HEK293 (cell line): Measurements from ENCODE around the gene ATP6V1B1.

Source experiments
- CTCF ChIA-PET: fragments of 350-600 bp; formaldehyde crosslinking; extraction: SDS; loops from one replicate; lab custom pipeline; 2021; ENCODE audit warnings: antibody characterized with exemption; lab: Yijun Ruan, JAX
- POLR2A ChIA-PET: fragments of 300-600 bp; formaldehyde crosslinking; extraction: SDS; loops from one replicate; lab custom pipeline; 2020; ENCODE audit warnings: antibody characterized with exemption, inconsistent platforms; lab: Yijun Ruan, JAX
- H3K27ac ChIP-seq: fragments of 200-500 bp; sonication (Bioruptor generic); 2 replicates; pipeline ENCODE4 v1.5.1; 2014; ENCODE audit warnings: low read depth, low read length, control low read depth, inconsistent platforms; ENCODE audit errors: extremely low read depth
- H3K36me3 ChIP-seq, 2 experiments: fragments of 200-500 bp in 1 of 2; sonication (Bioruptor generic) in 1 of 2; 1 replicate in 1 of 2; 2 replicates in 1 of 2; pipeline ENCODE4 v1.5.1; 2014 to 2017; ENCODE audit warnings: inconsistent platforms in 2 of 2, low read length in 2 of 2; ENCODE audit not compliant: control insufficient read depth in 2 of 2, insufficient read depth in 1 of 2
- H3K4me1 ChIP-seq: fragments of 200-500 bp; sonication (Bioruptor generic); 2 replicates; pipeline ENCODE4 v1.5.1; 2014; ENCODE audit warnings: mild to moderate bottlenecking, low read length, inconsistent platforms; ENCODE audit not compliant: control insufficient read depth, insufficient read depth
- H3K4me3 ChIP-seq: 2 replicates; pipeline ENCODE4 v1.5.1; 2011; ENCODE audit warnings: low read depth, mild to moderate bottlenecking, control low read depth, low read length, moderate library complexity
- H3K9me3 ChIP-seq: fragments of 200-500 bp; sonication (Bioruptor generic); 2 replicates; pipeline ENCODE4 v1.5.1; 2014; ENCODE audit warnings: low read depth, low read length, inconsistent platforms; ENCODE audit not compliant: control insufficient read depth, insufficient read depth
- PRDM1 ChIP-seq: fragments of 450-650 bp; formaldehyde crosslinking; IDR thresholded peaks from 2 replicates; pipeline ENCODE4; 2016; ENCODE audit warnings: missing biosample characterization, missing genetic modification characterization
- REPIN1 ChIP-seq: fragments of 450-650 bp; formaldehyde crosslinking; IDR thresholded peaks from 2 replicates; pipeline ENCODE4 v1.5.1; 2017; ENCODE audit warnings: missing biosample characterization, missing genetic modification characterization, low read depth
- SALL2 ChIP-seq: fragments of 450-650 bp; formaldehyde crosslinking; IDR thresholded peaks from 2 replicates; pipeline ENCODE4 v1.5.0; 2017; ENCODE audit warnings: missing biosample characterization, mild to moderate bottlenecking, missing genetic modification characterization, borderline replicate concordance
- SCRT1 ChIP-seq: fragments of 450-650 bp; formaldehyde crosslinking; IDR thresholded peaks from 2 replicates; pipeline ENCODE4 v1.5.1; 2016; ENCODE audit warnings: missing biosample characterization, missing genetic modification characterization, borderline replicate concordance
- ZNF138 ChIP-seq: fragments of 450-650 bp; formaldehyde crosslinking; IDR thresholded peaks from 2 replicates; pipeline ENCODE4 v1.5.1; 2016; ENCODE audit warnings: missing biosample characterization, missing genetic modification characterization, borderline replicate concordance
- ZNF174 ChIP-seq: fragments of 450-650 bp; formaldehyde crosslinking; IDR thresholded peaks from 2 replicates; pipeline ENCODE4 v1.5.0; 2017; ENCODE audit warnings: missing biosample characterization, mild to moderate bottlenecking, missing genetic modification characterization
- ZNF274 ChIP-seq, 2 experiments: fragments of 200-500 bp in 1 of 2; fragments of 450-650 bp in 1 of 2; sonication (Bioruptor generic) in 1 of 2; formaldehyde crosslinking in 1 of 2; IDR thresholded peaks; 2 replicates each; pipeline versions ENCODE4 v1.5.1 to v1.6.1; 2014 to 2016; ENCODE audit warnings: borderline replicate concordance in 1 of 2, inconsistent platforms in 1 of 2, low read length in 1 of 2, missing biosample characterization in 1 of 2, missing genetic modification characterization in 1 of 2
- ZNF341 ChIP-seq: fragments of 450-650 bp; formaldehyde crosslinking; IDR thresholded peaks from 2 replicates; pipeline ENCODE4; 2016; ENCODE audit warnings: low read depth, missing biosample characterization, missing genetic modification characterization
- ZNF404 ChIP-seq: fragments of 450-650 bp; formaldehyde crosslinking; IDR thresholded peaks from 2 replicates; pipeline ENCODE4 v1.5.1; 2017; ENCODE audit warnings: missing biosample characterization, missing genetic modification characterization
- ZNF416 ChIP-seq: fragments of 450-650 bp; formaldehyde crosslinking; IDR thresholded peaks from 2 replicates; pipeline ENCODE4 v1.5.1; 2016; ENCODE audit warnings: missing biosample characterization, missing genetic modification characterization
- ZNF423 ChIP-seq: fragments of 450-650 bp; formaldehyde crosslinking; IDR thresholded peaks from 2 replicates; pipeline ENCODE4 v1.5.1; 2016; ENCODE audit warnings: missing biosample characterization, missing genetic modification characterization
- ZNF449 ChIP-seq: fragments of 450-650 bp; formaldehyde crosslinking; IDR thresholded peaks from 2 replicates; pipeline ENCODE4 v1.5.1; 2017; ENCODE audit warnings: missing biosample characterization, mild to moderate bottlenecking, missing genetic modification characterization, moderate library complexity
- ZNF544 ChIP-seq: fragments of 450-650 bp; formaldehyde crosslinking; IDR thresholded peaks from 2 replicates; pipeline ENCODE4 v1.5.0; 2017; ENCODE audit warnings: missing biosample characterization, missing genetic modification characterization
- ZNF549 ChIP-seq: fragments of 450-650 bp; IDR thresholded peaks from 2 replicates; pipeline ENCODE4 v1.5.1; 2018; ENCODE audit warnings: missing biosample characterization, missing genetic modification characterization, mild to moderate bottlenecking, inconsistent platforms, moderate library complexity
- ZNF645 ChIP-seq: fragments of 450-650 bp; formaldehyde crosslinking; IDR thresholded peaks from 2 replicates; pipeline ENCODE4; 2016; ENCODE audit warnings: missing biosample characterization, missing genetic modification characterization
- ZNF660 ChIP-seq: fragments of 450-650 bp; IDR thresholded peaks from 2 replicates; pipeline ENCODE4 v1.5.1; 2018; ENCODE audit warnings: missing biosample characterization, mild to moderate bottlenecking, missing genetic modification characterization
- ZNF792 ChIP-seq: fragments of 450-650 bp; formaldehyde crosslinking; IDR thresholded peaks from 2 replicates; pipeline ENCODE4 v1.5.1; 2016; ENCODE audit warnings: missing biosample characterization, missing genetic modification characterization
- ZNF843 ChIP-seq: fragments of 450-650 bp; formaldehyde crosslinking; IDR thresholded peaks from 2 replicates; pipeline ENCODE4 v1.5.1; 2016; ENCODE audit warnings: missing biosample characterization, missing genetic modification characterization
- TF ChIP-seq, protein P1 (sequence below): fragments of 450-650 bp; formaldehyde crosslinking; IDR thresholded peaks from 2 replicates; pipeline ENCODE4 v1.5.1; 2016; ENCODE audit warnings: missing biosample characterization, missing genetic modification characterization
- TF ChIP-seq, protein P2 (sequence below): fragments of 450-650 bp; formaldehyde crosslinking; IDR thresholded peaks from 2 replicates; pipeline ENCODE4 v1.5.1; 2016; ENCODE audit warnings: missing biosample characterization, missing genetic modification characterization

The ATP6V1B1 gene

DNA sequence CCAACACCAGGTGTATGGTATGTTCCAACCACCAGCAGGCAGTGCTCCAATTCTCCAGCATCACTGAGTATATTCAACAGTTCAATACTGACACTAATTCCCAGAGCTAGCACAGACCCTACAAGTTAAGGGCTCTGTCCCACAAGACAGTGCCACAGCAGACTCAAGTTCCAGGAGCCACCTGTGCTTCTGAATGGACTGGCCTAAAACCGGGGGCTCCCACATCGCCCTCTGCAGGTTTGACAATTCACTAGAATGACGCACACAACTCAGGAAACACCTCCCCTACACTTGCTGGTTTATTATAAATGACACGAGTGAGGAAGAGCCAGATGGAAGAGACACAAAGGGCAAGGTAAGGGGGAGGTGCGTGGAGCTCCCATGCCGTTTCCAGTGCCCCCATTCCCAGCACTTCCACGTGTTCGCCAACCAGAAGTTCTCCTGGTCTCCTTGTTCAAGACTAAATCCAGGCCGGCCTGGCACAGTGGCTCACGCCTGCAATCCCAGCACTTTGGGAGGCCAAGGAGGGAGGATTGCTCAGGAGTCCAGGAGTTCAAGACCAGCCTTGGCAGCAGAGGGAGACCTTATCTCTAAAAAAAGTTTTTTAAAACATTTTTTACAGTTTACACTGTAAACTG is 12.2 kb upstream of the ATP6V1B1 start:
- H3K4me3 ChIP-seq: no peak overlapping the region
- TF ChIP-seq, protein P1, sequence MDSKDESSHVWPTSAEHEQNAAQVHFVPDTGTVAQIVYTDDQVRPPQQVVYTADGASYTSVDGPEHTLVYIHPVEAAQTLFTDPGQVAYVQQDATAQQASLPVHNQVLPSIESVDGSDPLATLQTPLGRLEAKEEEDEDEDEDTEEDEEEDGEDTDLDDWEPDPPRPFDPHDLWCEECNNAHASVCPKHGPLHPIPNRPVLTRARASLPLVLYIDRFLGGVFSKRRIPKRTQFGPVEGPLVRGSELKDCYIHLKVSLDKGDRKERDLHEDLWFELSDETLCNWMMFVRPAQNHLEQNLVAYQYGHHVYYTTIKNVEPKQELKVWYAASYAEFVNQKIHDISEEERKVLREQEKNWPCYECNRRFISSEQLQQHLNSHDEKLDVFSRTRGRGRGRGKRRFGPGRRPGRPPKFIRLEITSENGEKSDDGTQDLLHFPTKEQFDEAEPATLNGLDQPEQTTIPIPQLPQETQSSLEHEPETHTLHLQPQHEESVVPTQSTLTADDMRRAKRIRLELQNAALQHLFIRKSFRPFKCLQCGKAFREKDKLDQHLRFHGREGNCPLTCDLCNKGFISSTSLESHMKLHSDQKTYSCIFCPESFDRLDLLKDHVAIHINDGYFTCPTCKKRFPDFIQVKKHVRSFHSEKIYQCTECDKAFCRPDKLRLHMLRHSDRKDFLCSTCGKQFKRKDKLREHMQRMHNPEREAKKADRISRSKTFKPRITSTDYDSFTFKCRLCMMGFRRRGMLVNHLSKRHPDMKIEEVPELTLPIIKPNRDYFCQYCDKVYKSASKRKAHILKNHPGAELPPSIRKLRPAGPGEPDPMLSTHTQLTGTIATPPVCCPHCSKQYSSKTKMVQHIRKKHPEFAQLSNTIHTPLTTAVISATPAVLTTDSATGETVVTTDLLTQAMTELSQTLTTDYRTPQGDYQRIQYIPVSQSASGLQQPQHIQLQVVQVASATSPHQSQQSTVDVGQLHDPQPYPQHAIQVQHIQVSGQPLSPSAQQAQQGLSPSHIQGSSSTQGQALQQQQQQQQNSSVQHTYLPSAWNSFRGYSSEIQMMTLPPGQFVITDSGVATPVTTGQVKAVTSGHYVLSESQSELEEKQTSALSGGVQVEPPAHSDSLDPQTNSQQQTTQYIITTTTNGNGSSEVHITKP (tag by site-specific recombination): peak; percentile 90
- TF ChIP-seq ZNF341 (0 out of 2 replicates have a peak, but pooled peaks have one; percentile 14), REPIN1 (no peak)
- TF ChIP-seq, all 188 proteins: peak for 2
- Histone ChIP-seq H3K4me1 (peaks cover 3% of the 10 kb centered on the region; the same call in 1 of the 2 replicates), H3K27ac (no peak overlapping the region), H3K9me3 (no peaks in the 10 kb centered on the region), H3K36me3 (peaks cover 0 to 44% of the 10 kb centered on the region in 2 experiments; a peak in 2 of 3 replicates)
- ChIA-PET POLR2A (no interaction called here), CTCF (interaction anchor here (0.6 to 8.3 kb wide), 5 partner anchors 12 to 53 kb away, joined by 3 to 144 read pairs (median 6); no protein-coding TSS in a partner anchor)

DNA sequence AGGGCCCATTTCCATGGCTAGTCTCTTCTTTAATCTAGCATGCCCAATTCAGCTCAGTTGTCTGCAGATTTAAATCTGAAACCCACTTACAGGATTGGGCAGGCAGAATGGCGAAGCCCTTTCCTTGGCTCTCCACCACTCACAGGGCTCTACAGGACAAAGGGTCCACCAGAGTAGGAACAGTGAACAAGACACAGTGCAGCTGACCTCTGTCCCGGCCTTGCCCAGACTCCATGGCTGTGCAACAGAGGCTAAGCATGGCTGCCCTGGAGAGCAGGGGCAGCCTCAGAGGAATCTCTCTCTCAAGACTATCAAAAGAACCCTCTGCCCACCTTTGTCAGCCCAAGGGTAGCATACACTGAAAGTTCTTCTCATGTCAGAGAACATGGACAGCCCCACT is 9.7 kb upstream of the ATP6V1B1 start:
- CTCF ChIA-PET: interaction anchor here (0.7 to 8.3 kb wide), 4 partner anchors 9 to 65 kb away, joined by 5 to 144 read pairs (median 7); no protein-coding TSS in a partner anchor
- TF ChIP-seq ZNF660 (no peak), ZNF404 (tag by site-specific recombination) (no peak), ZNF423 (tag by site-specific recombination) (no peak), ZNF274 (IDR thresholded peaks at IDR 0.05; ENCODE audit: low read length) (no peak), ZNF274 (tag by site-specific recombination; IDR thresholded peaks at IDR 0.05; ENCODE audit: borderline replicate concordance) (no peak), ZNF174 (tag by site-specific recombination) (no peak), SALL2 (tag by site-specific recombination) (no peak), ZNF416 (tag by site-specific recombination) (no peak), ZNF549 (tag by site-specific recombination) (no peak), ZNF843 (tag by site-specific recombination) (no peak), ZNF792 (tag by site-specific recombination) (no peak), SCRT1 (tag by site-specific recombination) (no peak), PRDM1 (no peak), ZNF138 (no peak), ZNF544 (no peak), ZNF449 (tag by site-specific recombination) (no peak), ZNF645 (tag by site-specific recombination) (no peak)
- TF ChIP-seq, protein P2, sequence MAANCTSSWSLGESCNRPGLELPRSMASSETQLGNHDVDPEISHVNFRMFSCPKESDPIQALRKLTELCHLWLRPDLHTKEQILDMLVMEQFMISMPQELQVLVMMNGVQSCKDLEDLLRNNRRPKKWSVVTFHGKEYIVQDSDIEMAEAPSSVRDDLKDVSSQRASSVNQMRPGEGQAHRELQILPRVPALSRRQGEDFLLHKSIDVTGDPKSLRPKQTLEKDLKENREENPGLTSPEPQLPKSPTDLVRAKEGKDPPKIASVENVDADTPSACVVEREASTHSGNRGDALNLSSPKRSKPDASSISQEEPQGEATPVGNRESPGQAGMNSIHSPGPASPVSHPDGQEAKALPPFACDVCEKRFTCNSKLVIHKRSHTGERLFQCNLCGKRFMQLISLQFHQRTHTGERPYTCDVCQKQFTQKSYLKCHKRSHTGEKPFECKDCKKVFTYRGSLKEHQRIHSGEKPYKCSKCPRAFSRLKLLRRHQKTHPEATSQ (tag by site-specific recombination): no peak
- Histone ChIP-seq H3K4me1 (peaks cover 3% of the 10 kb centered on the region; the same call in 1 of the 2 replicates), H3K36me3 (peaks cover 0 to 51% of the 10 kb centered on the region in 2 experiments; a peak in 2 of 3 replicates), H3K4me3 (no peak overlapping the region), H3K9me3 (no peaks in the 10 kb centered on the region), H3K27ac (no peak overlapping the region)
- POLR2A ChIA-PET: no interaction called here
